Thymus (tissue), 14 donors: ENCODE measurements around the gene PAIP2. TPM values are rescaled to one million over a fixed set of nuclear protein-coding genes. Genes with fewer than 3 reads are reported as not detected.

ENCODE experiments used
- DNase-seq, 9 donors: peaks; one replicate each; pipeline ENCODE4 v3.0.0-alpha.2; 2013; ENCODE audit warnings: low spot score in 9 of 9, low read depth in 6 of 9, missing footprints in 1 of 9
- H3K27ac ChIP-seq, 2 donors: one replicate each; pipeline ENCODE4 v1.5.1; 2013; ENCODE audit warnings: control low read depth in 1 of 2, low read depth in 1 of 2, low read length in 1 of 2, mild to moderate bottlenecking in 1 of 2, moderate library complexity in 1 of 2
- H3K27me3 ChIP-seq, 2 donors: one replicate each; pipeline ENCODE4 v1.5.1; 2013; ENCODE audit warnings: low read length in 1 of 2; ENCODE audit not compliant: control insufficient read depth in 2 of 2, insufficient read depth in 1 of 2
- H3K36me3 ChIP-seq, 2 donors: one replicate each; pipeline ENCODE4 v1.5.1; 2013; ENCODE audit warnings: low read length in 1 of 2, mild to moderate bottlenecking in 1 of 2, moderate library complexity in 1 of 2; ENCODE audit not compliant: control insufficient read depth in 2 of 2, insufficient read depth in 2 of 2
- H3K4me1 ChIP-seq, 2 donors: one replicate each; pipeline ENCODE4 v1.5.1; 2013; ENCODE audit warnings: low read length in 2 of 2; ENCODE audit not compliant: control insufficient read depth in 2 of 2, insufficient read depth in 2 of 2
- H3K4me3 ChIP-seq, 2 donors: one replicate each; pipeline ENCODE4 v1.5.1; 2013; ENCODE audit warnings: low read length in 2 of 2, control low read depth in 1 of 2, mild to moderate bottlenecking in 1 of 2
- H3K9me3 ChIP-seq, 2 donors: one replicate each; pipeline ENCODE4 v1.5.1; 2013; ENCODE audit warnings: low read length in 1 of 2, mild to moderate bottlenecking in 1 of 2; ENCODE audit not compliant: control insufficient read depth in 2 of 2, insufficient read depth in 1 of 2
- WGBS: extraction: QIAGEN DNeasy Blood & Tissue Kit; methylation state at CpG from one replicate; pipeline ENCODE4 v1.1.7; 2013; 5-methylcytosine and 5-hydroxymethylcytosine counted together
- long read RNA-seq, 10 donors: transcript quantifications; one replicate each; lab custom pipeline, GENCODE V29; 2026
- polyA plus RNA-seq: library from polyadenylated mRNA; stranded (reverse); fragments of 200-250 nt; gene quantifications from one replicate; pipeline ENCODE4 v1.2.3, GENCODE V29; 2013
- total RNA-seq: library from RNA; stranded (reverse); fragments of 120-200 nt; gene quantifications from one replicate; pipeline ENCODE4 v1.2.4, GENCODE V29; 2013
- donor health status: healthy.

The PAIP2 gene, protein sequence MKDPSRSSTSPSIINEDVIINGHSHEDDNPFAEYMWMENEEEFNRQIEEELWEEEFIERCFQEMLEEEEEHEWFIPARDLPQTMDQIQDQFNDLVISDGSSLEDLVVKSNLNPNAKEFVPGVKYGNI
- total RNA-seq (108 TPM), polyA plus RNA-seq (155 TPM)
- long read RNA-seq, donor 1, transcript PAIP2-201 (4 exons, 1,459 nt), result major isoform, 25 of 27 reads
- long read RNA-seq, donor 1, partial matches to known transcripts, result 0 of 27 reads
- long read RNA-seq, donor 1, other reads (novel, unspliced or antisense), result 0 of 27 reads
- long read RNA-seq, donor 2, result 0 reads
- long read RNA-seq, donor 3, transcript PAIP2-206 (3 exons, 815 nt), result minor isoform, 14 of 1,360 reads
- long read RNA-seq, donor 3, transcript PAIP2-201 (4 exons, 1,459 nt), result major isoform, 209 of 1,360 reads
- long read RNA-seq, donor 3, partial matches to known transcripts, result 222 of 1,360 reads
- long read RNA-seq, donor 3, other reads (novel, unspliced or antisense), result 915 of 1,360 reads
- long read RNA-seq, donor 4, transcript PAIP2-201 (4 exons, 1,459 nt), result major isoform, 54 of 103 reads
- long read RNA-seq, donor 4, partial matches to known transcripts, result 45 of 103 reads
- long read RNA-seq, donor 4, other reads (novel, unspliced or antisense), result 0 of 103 reads
- long read RNA-seq, donor 5, transcript PAIP2-206 (3 exons, 815 nt), result minor isoform, 17 of 271 reads
- long read RNA-seq, donor 5, transcript PAIP2-201 (4 exons, 1,459 nt), result major isoform, 207 of 271 reads
- long read RNA-seq, donor 5, partial matches to known transcripts, result 47 of 271 reads
- long read RNA-seq, donor 5, other reads (novel, unspliced or antisense), result 0 of 271 reads
- long read RNA-seq, donor 6, transcript PAIP2-201 (4 exons, 1,459 nt), result major isoform, 108 of 1,008 reads
- long read RNA-seq, donor 6, transcript PAIP2-206 (3 exons, 815 nt), result minor isoform, 7 of 1,008 reads
- long read RNA-seq, donor 6, partial matches to known transcripts, result 290 of 1,008 reads
- long read RNA-seq, donor 6, other reads (novel, unspliced or antisense), result 603 of 1,008 reads
- long read RNA-seq, donor 7, transcript PAIP2-206 (3 exons, 815 nt), result minor isoform, 15 of 232 reads
- long read RNA-seq, donor 7, transcript PAIP2-201 (4 exons, 1,459 nt), result major isoform, 124 of 232 reads
- long read RNA-seq, donor 7, partial matches to known transcripts, result 93 of 232 reads
- long read RNA-seq, donor 7, other reads (novel, unspliced or antisense), result 0 of 232 reads
- long read RNA-seq, donor 8, transcript PAIP2-201 (4 exons, 1,459 nt), result major isoform, 40 of 49 reads
- long read RNA-seq, donor 8, partial matches to known transcripts, result 6 of 49 reads
- long read RNA-seq, donor 8, other reads (novel, unspliced or antisense), result 0 of 49 reads
- long read RNA-seq, donor 9, transcript PAIP2-201 (4 exons, 1,459 nt), result major isoform, 80 of 106 reads
- long read RNA-seq, donor 9, transcript PAIP2-206 (3 exons, 815 nt), result minor isoform, 8 of 106 reads
- long read RNA-seq, donor 9, partial matches to known transcripts, result 18 of 106 reads
- long read RNA-seq, donor 9, other reads (novel, unspliced or antisense), result 0 of 106 reads
- long read RNA-seq, donor 10, transcript PAIP2-201 (4 exons, 1,459 nt), result major isoform, 98 of 125 reads
- long read RNA-seq, donor 10, transcript PAIP2-206 (3 exons, 815 nt), result minor isoform, 9 of 125 reads
- long read RNA-seq, donor 10, partial matches to known transcripts, result 18 of 125 reads
- long read RNA-seq, donor 10, other reads (novel, unspliced or antisense), result 0 of 125 reads

DNA sequence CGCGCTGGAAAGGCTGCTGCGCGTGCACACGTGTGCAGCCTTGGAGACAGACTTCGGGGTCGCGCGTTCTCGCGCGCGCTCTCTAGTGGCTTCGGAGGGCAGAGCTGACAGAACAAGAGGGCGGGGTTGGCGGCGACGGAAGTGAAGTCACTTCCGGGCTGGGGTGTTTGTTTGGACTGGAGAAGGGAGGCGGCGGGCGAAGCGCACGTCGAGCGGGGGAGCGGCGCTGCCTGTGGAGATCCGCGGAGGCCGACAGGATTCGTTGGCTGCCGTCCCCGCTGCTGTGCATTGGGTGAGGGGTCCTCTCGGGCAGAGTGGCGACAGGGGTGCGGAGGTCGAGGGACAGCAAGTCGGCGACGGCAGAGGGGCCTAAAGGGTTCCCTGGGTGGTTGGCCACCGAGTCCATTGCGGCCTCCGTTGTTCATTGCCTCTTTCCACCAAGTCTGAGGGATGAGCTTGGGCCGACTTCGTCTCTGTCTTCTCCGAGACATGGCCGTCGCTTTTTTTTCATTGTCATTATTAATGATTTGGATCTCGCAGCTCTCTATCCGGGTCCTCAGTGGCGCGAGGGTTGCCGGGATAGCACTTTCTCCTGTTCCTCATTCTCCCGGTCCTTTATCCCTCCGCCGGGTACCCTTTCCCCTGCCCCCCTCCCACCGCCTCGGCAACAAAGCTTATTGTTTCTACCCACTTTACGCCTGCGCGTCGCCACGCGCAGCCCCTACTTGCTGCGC, at the start of gene PAIP2:
PAIP2 (plus strand) TSS at position 166 of the 734 bp plus-strand sequence. CDS start 21,931 bp downstream, outside the sequence.
- WGBS, result under 1% methylated on average over 66 of the region's 66 CpGs
- Histone ChIP-seq H3K9me3 (no peaks in the 10 kb centered on the region), H3K27ac (peak within 1 kb of the TSS; percentile 96 to 99), H3K36me3 (peaks cover 6 to 13% of the 10 kb centered on the region in 2 donors), H3K27me3 (no peaks in the 10 kb centered on the region), H3K4me3 (peak within 1 kb of the TSS; percentile 72 to 85), H3K4me1 (peaks cover 8 to 19% of the 10 kb centered on the region in 2 donors)
- DNase-seq, result peak; percentile 93 to 100 (median 99)

- Histone ChIP-seq H3K36me3 (no peaks in the 10 kb centered on the region), H3K4me3 (peak overlapping the region; percentile 87 to 90), H3K27ac (peak overlapping the region; percentile 88 to 95), H3K27me3 (no peaks in the 10 kb centered on the region), H3K4me1 (peaks cover 8 to 21% of the 10 kb centered on the region in 2 donors), H3K9me3 (peaks cover 0 to 3% of the 10 kb centered on the region in 2 donors)
- 26% methylated on average over 11 of the region's 11 CpGs for WGBS
- no peak for DNase-seq
These were observed 48.5 kb upstream of the PAIP2 start for GRCh38 chr5:139293202-139293506.

DNA sequence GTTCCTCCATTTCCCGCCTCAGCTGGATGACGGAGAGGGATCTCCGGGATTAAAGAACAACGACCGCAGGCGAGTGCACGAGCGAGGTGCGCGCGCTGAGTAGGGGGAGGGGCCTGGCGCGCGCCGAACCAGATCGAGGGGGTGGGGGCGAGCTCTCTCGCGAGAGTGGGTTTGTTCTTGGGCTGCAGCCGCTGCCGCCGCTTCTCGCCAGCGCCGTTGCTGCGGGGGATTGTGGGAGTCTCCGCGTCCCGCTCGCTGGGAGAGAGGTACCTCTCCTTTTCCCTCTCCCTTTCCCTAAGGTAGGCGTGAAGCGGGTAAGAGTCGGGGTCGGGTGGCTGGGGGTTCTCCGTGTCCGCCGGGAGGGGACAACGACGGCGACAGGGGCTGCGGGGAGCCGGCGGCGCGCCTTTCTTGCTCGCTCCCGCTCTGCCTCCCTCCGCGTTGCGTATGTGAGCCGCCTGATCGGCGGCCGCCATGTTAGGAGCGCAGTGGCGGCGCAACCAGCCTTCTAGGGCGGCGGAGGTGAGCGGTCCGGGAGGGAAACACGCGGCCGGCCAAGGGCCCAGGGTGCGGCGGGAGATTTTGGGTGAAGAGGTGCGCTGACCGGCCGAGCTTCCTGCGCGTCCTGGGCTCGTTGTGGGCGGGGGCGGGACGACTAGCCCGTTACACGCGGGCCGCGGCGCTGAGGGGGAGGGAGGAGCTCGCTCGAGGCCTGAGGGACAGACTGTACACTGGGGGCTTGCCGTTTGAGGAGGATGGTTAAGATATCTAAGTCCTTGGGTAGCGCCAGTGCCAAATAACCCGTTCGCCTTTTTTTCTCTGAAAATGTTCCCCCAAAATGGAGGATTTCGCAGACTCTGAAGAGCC, 47.9 kb upstream of the PAIP2 start, which contains the start of gene MATR3:
MATR3 (plus strand) TSS at position 234 of the 867 bp plus-strand sequence. CDS start 13,676 bp downstream, outside the sequence.
- peak within 1 kb of the TSS; percentile 95 to 100 for H3K27ac ChIP-seq
- H3K36me3 ChIP-seq, result no peaks in the 10 kb centered on the region
- WGBS, result under 1% methylated on average over 88 of the region's 88 CpGs
- peak; percentile 83 to 97 (median 92) for DNase-seq
- H3K4me1 ChIP-seq, result peaks cover 13 to 26% of the 10 kb centered on the region in 2 donors
- H3K4me3 ChIP-seq, result peak within 1 kb of the TSS; percentile 87 to 90
- peaks cover 0 to 3% of the 10 kb centered on the region in 2 donors for H3K9me3 ChIP-seq
- no peaks in the 10 kb centered on the region for H3K27me3 ChIP-seq

GRCh38 chr5:139294374-139295165, 47.1 kb upstream of the PAIP2 start:
- DNase-seq, result peak in 8 of 9 donors; percentile 30 to 79 (median 57)
- H3K27me3 ChIP-seq, result no peaks in the 10 kb centered on the region
- WGBS, result under 1% methylated on average over 48 of the region's 48 CpGs
- peak overlapping the region; percentile 95 to 100 for H3K27ac ChIP-seq
- peak overlapping the region; percentile 87 to 90 for H3K4me3 ChIP-seq
- H3K36me3 ChIP-seq, result no peaks in the 10 kb centered on the region
- peaks cover 0 to 3% of the 10 kb centered on the region in 2 donors for H3K9me3 ChIP-seq
- H3K4me1 ChIP-seq, result peaks cover 15 to 30% of the 10 kb centered on the region in 2 donors

GRCh38 chr5:139295346-139296057, 46.2 kb upstream of the PAIP2 start:
- peak in 1 of 9 donors; percentile 38 for DNase-seq
- WGBS, result 36% methylated on average over 16 of the region's 16 CpGs
- H3K36me3 ChIP-seq, result no peaks in the 10 kb centered on the region
- no peaks in the 10 kb centered on the region for H3K27me3 ChIP-seq
- H3K9me3 ChIP-seq, result peaks cover 0 to 3% of the 10 kb centered on the region in 2 donors
- H3K4me3 ChIP-seq, result peak overlapping the region; percentile 87 to 90
- H3K27ac ChIP-seq, result peak overlapping the region in 1 of 2 donors; percentile 95
- peaks cover 17 to 36% of the 10 kb centered on the region in 2 donors for H3K4me1 ChIP-seq

GRCh38 chr5:139296198-139296597, 45.5 kb upstream of the PAIP2 start:
- WGBS, result 76% methylated on average over 6 of the region's 6 CpGs
- Histone ChIP-seq H3K4me3 (no peak overlapping the region), H3K36me3 (no peaks in the 10 kb centered on the region), H3K4me1 (peaks cover 17 to 36% of the 10 kb centered on the region in 2 donors), H3K27ac (no peak overlapping the region), H3K9me3 (peaks cover 0 to 3% of the 10 kb centered on the region in 2 donors), H3K27me3 (no peaks in the 10 kb centered on the region)
- DNase-seq, result no peak
